ENCODE measurements around the gene TRABD2A.
"Not testable (repeated sequence)": the region's sequence is repeated elsewhere in the genome, so short reads cannot be mapped to it uniquely, and the experiment has no call there.

The TRABD2A gene

DNA sequence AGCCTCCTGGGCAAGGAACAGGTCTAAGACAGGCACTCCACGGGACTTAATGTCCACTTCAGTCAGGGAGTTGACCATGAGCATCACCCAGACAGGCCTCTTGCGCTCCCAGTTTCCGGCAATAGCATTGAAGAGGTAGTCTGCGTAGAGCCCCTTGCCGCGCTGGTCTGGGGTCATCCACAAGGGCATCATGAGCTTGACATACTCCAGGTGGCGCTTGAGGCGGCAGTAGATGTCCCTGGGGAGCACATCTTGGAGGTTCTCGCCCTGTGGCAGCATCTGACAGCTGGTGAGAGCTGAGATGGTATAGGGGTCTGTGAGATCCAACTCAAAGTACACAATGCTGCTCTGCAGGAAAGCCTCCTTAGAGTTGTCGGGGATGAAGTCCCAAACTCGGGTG, 10.6 kb downstream of the TRABD2A start:
- Histone ChIP-seq H3K4me3 (no peak overlapping the region), H3K27ac (no peak overlapping the region)
- DNase-seq (ENCODE audit: low spot score): peak; percentile 64
- TF ChIP-seq, protein P1, sequence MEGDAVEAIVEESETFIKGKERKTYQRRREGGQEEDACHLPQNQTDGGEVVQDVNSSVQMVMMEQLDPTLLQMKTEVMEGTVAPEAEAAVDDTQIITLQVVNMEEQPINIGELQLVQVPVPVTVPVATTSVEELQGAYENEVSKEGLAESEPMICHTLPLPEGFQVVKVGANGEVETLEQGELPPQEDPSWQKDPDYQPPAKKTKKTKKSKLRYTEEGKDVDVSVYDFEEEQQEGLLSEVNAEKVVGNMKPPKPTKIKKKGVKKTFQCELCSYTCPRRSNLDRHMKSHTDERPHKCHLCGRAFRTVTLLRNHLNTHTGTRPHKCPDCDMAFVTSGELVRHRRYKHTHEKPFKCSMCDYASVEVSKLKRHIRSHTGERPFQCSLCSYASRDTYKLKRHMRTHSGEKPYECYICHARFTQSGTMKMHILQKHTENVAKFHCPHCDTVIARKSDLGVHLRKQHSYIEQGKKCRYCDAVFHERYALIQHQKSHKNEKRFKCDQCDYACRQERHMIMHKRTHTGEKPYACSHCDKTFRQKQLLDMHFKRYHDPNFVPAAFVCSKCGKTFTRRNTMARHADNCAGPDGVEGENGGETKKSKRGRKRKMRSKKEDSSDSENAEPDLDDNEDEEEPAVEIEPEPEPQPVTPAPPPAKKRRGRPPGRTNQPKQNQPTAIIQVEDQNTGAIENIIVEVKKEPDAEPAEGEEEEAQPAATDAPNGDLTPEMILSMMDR (IDR thresholded peaks at IDR 0.05): no peak

DNA sequence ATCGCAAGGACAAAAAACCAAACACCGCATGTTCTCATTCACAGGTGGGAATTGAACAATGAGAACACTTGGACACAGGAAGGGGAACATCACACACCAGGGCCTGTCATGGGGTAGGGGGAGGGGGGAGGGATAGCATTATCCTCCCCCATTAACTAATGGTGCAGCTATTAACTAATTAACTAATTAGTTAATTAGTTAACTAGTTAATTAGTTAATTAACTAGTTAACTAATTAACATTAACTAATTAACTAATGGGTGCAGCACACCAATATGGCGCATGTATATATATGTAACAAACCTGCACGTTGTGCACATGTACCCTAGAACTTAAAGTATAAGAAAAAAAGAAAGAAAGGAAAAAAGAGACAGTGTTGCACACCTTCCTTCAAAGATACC, 12.6 kb downstream of the TRABD2A start:
- not testable (repeated sequence) for H3K4me3 ChIP-seq; H3K27ac ChIP-seq; DNase-seq (ENCODE audit: low spot score)

DNA sequence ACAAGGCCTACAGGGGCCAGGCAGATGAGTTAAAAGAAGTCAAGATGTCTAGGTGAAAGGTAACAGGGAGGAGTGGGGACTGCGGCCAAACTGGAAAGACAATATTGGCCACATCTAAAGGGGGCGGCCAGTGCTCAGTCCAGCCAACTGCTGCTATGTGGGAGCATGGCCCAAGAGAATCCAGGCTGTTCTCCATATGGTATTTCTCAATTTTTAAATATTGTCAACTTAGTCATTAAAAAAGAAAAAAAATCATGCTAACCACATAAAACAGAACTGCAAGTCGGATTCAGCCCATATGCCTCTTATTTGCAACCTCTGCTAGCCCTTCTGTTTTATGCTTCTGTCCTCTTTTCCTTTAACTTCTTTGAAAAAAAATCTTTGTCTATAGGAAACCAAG, 14.8 kb downstream of the TRABD2A start:
- Histone ChIP-seq H3K4me3 (no peak overlapping the region), H3K27ac (no peak overlapping the region)
- TF ChIP-seq, protein P1 (IDR thresholded peaks at IDR 0.05): no peak
- no peak for DNase-seq (ENCODE audit: low spot score)

DNA sequence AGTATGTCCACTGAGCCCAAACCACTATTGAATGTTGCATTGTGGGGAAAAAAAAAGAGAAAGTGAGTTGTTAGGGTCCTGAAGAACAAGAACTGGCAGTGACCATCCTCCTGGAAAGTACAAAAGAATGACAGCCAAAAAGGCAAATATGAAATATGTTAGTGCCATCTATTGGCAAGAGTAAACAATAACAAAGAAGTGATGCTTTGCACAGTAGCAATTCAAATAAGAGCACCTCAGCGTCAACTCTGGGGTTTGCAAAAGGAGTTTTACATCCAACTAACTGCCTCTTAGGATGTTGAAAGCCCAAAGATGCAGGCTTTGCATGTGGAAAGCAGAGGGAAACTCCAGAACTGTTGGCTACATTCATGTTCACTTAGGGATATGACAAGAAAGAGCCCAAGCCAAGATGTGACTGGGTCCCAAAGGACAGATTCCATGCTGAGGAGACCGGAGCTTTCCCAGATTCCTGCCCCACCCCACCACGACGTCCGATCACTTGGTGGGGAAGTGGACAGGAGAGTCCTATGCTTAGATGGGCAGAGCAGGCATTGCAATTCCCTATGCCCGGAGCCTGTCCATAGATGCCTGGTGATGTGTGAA, 15.6 kb downstream of the TRABD2A start:
- H3K27ac ChIP-seq: no peak overlapping the region
- TF ChIP-seq, protein P1 (IDR thresholded peaks at IDR 0.05): no peak
- no peak overlapping the region for H3K4me3 ChIP-seq
- DNase-seq (ENCODE audit: low spot score): no peak

DNA sequence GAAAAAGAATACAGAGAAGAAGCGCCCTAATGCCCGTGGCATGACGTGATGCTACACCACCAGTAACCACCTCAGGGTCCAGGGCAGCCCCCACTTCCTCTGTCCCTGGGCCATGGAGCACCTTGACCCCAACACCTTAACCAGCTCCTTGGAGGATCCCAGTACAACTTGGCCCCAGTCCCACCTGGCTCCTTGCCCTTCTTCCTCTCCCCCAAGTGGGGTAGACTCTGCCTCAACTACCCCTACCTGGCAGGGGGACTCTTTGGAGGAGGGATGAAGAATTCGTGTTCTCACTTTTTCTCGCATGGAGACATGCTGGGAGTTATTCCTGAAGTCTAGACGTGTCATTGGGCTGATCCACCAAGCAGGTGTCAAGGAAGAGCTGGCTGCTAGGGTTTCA, 18.9 kb downstream of the TRABD2A start:
- TF ChIP-seq, protein P1 (IDR thresholded peaks at IDR 0.05): no peak
- no peak for DNase-seq (ENCODE audit: low spot score)
- no peak overlapping the region for H3K27ac ChIP-seq
- H3K4me3 ChIP-seq: no peak overlapping the region

DNA sequence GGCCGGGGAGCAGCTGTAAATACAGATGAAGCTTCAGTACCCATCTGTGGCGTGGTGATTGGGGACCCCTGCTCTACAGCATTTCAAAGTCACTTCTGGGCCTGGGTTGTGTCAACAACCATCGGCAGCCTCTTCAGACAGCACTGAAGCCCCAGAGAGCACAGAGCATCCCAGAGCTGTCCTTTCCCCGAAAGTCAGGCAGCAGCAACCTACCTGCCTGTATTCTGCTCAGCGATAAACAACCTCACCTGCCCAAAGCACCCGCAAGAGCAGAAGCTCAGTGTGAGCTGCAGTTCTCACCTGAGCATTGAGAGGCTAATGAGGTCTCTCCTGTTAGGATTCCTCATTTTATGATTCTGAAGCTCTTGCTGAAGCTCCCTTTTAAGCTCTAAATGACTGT, 19.3 kb downstream of the TRABD2A start:
- H3K4me3 ChIP-seq: no peak overlapping the region
- TF ChIP-seq, protein P1 (IDR thresholded peaks at IDR 0.05): no peak
- no peak for DNase-seq (ENCODE audit: low spot score)
- no peak overlapping the region for H3K27ac ChIP-seq

DNA sequence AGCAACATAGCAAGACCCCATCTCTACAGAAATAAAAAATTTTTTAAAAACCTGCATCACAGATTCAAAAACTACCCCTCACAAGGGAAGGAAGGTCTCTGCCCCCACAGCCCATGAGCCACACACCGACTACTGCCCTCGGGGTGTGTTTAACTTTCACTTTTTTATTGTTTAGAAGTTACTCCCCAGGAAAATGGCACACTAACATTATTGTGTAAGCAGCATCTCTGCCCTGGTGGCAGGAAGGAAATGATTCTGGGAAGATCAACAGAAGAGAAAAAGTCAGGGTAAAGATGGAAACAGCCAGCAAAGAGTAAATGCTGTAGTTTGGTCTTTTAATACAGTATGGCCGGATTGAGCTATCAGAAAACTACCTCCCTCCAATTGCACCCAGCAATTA, 21.9 kb downstream of the TRABD2A start:
- TF ChIP-seq, protein P1 (IDR thresholded peaks at IDR 0.05): no peak
- DNase-seq (ENCODE audit: low spot score): no peak
- no peak overlapping the region for H3K4me3 ChIP-seq
- H3K27ac ChIP-seq: no peak overlapping the region

DNA sequence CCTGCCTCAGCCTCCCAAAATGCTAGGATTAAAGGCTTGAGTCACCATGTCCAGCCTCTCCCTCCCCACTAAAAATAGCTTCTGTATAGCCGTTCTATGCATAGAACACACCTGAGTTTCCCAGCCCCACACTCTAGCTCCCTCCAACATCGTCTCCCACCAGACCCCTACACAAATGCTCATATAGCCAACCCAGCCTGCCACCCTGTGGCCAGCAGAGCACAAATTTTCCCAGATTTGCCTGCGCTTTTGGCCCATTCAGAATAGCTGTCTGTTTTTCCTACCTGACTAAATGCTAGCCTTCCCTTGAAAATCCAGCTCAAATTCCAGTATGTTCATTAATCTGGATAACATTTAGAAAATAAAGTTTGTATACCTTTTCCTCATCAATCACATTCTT, 22.8 kb downstream of the TRABD2A start:
- Histone ChIP-seq H3K27ac (no peak overlapping the region), H3K4me3 (no peak overlapping the region)
- TF ChIP-seq, protein P1 (IDR thresholded peaks at IDR 0.05): no peak
- DNase-seq (ENCODE audit: low spot score): no peak
